ENCODE data around the gene GRM2.

GRCh38 chr3:51715977-51716294 lies 9.1 kb downstream of the GRM2 start:
- TF ChIP-seq CTCF (IDR thresholded peaks at IDR 0.05) (no peak), POLR2A (IDR thresholded peaks at IDR 0.05) (no peak)

Measured in body of pancreas (tissue), 4 donors.